Hepatic stellate cell (primary cell): ENCODE data around the gene CLEC2A.

Experiments
- DNase-seq: peaks from one replicate; pipeline ENCODE4 v3.0.0; 2011; ENCODE audit warnings: low spot score

CLEC2A gene

GRCh38 chr12:9933958-9934357 lies 1.8 kb upstream of the CLEC2A start:
- no peak for DNase-seq

- DNase-seq, result no peak
These were observed 925 bp downstream of the CLEC2A start for GRCh38 chr12:9931245-9931644.

- DNase-seq, result no peak
These were observed 3.6 kb downstream of the CLEC2A start for GRCh38 chr12:9928607-9929006.

- no peak for DNase-seq
These were observed 5.3 kb downstream of the CLEC2A start for GRCh38 chr12:9926876-9927275.

GRCh38 chr12:9925705-9926393 lies 6.3 kb downstream of the CLEC2A start:
- DNase-seq, result no peak

- DNase-seq, result no peak
These were observed 9.7 kb downstream of the CLEC2A start for GRCh38 chr12:9922429-9922828.

GRCh38 chr12:9920451-9920850 lies 11.7 kb downstream of the CLEC2A start:
- DNase-seq, result no peak

GRCh38 chr12:9919443-9919842 lies 12.7 kb downstream of the CLEC2A start:
- DNase-seq, result no peak

DNA sequence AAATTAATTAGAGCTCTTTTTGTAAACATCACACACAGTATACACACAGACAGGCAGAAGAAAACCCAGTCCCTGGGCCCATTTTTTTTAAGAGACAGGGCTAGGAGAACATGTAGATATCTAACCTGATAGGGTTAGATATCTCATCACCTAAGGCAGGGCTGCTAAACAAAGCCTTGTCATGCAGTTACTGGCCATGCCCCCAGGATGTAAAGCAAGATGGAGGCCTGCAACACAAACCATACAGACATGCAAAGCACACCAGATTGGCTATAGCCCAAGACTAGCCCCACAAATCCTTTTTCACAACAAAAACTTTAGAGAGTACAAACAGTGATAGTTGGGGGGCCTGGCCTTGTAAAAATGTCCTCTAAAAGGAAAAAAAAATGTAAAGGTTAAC lies 20.5 kb downstream of the CLEC2A start:
- DNase-seq, result no peak

GRCh38 chr12:9910716-9911421 lies 21.3 kb downstream of the CLEC2A start:
- DNase-seq, result no peak

- DNase-seq, result no peak
These were observed 22.4 kb downstream of the CLEC2A start for GRCh38 chr12:9909724-9910123.

- no peak for DNase-seq
These were observed 23.8 kb downstream of the CLEC2A start for GRCh38 chr12:9908350-9908749.

DNA sequence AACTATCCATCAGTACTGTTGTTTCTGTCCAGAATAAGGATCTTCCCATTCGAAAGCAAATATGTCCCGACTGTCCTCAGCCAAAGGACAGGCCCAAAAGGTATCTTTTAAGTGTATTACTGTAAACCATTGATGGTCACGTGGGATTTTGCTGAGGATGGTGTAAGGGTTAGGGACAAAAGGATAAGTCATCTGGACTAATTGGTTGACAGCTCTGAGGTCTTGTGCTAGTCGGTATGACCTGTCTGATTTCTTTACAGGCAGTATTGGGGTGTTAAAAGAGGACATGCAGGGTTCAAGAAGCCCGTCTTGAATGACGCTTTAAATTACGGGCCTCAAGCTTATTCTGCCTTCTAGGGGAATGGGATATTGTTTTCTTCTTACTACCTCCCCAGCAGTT lies 24.4 kb downstream of the CLEC2A start:
- DNase-seq, result no peak

DNA sequence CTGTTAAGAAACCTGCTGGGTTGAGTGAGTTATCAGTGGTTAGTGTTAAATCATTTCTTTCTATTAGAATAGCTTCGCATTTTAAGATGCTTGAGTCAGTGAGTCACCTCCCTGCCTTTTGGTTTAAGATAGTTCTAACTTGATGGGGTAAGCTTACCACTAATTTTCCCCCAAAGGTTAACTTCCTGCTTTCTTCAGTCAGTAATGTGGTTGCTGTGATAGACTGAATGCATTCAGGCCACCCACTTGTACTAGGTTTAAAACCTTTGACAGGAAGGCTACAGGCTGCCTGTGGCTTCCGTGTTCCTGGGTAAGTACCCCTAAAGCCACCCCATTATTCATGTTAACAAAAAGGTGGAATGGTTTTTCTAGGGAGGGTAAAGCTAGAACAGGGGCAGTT lies 25.3 kb downstream of the CLEC2A start:
- no peak for DNase-seq

GRCh38 chr12:9902539-9903228 lies 29.5 kb downstream of the CLEC2A start:
- DNase-seq, result no peak

DNA sequence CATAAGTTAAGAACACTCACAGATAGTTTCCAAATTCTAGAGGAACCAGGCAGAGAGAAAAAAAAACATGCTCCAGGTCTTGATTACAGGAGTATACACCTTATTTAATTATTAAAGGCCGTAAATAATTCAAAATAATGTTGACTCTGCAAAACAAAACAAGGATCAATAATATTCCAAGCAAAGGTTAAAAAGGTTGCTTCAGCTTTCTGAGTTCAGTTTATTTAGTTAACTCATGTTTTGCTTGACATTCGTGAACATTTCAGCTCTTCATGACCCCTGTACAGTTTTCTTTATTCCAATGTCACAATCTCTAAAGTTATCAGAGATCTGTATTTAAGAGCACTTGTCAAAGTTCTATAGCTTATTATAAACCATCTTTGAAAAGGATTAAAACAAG lies 31.2 kb downstream of the CLEC2A start:
- DNase-seq, result no peak

DNA sequence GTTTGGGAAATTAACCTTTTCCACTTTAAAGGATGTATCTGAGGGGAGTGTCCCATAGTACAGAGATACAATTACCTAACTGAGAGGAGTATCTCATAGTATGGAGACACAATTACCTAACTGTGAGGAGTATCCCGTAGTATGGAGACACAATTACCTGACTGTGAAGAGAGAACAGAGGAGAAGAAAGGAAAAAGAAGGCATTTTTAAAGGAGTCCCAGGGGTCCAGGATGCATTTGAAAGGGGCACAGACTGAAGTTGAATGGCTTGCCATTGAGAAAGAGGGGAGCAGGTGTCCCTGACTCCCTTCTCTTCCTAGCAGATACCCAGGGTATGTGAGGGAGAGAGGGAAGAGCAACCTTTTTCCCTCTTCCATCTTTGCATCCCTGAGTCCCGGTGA lies 33.0 kb downstream of the CLEC2A start:
- DNase-seq, result no peak

DNA sequence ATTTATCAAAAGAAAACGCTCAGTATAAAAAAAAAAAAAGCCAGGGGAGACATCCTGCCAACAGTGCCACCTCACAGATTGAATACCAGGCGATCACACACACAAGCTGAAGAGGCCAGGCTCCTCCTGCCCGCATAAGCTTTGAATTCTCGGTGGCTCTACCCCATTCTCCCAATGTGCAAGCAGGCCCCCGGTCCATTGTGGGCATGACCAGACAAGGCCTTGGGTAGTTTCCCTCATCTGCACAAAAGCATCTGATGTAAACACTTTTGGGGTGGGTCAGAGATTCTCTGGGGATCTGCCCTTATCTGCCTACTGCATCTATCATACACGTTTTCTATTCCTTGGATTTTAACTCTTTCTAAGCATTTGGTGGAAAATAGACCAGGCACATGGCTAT lies 34.6 kb downstream of the CLEC2A start:
- DNase-seq, result no peak

DNA sequence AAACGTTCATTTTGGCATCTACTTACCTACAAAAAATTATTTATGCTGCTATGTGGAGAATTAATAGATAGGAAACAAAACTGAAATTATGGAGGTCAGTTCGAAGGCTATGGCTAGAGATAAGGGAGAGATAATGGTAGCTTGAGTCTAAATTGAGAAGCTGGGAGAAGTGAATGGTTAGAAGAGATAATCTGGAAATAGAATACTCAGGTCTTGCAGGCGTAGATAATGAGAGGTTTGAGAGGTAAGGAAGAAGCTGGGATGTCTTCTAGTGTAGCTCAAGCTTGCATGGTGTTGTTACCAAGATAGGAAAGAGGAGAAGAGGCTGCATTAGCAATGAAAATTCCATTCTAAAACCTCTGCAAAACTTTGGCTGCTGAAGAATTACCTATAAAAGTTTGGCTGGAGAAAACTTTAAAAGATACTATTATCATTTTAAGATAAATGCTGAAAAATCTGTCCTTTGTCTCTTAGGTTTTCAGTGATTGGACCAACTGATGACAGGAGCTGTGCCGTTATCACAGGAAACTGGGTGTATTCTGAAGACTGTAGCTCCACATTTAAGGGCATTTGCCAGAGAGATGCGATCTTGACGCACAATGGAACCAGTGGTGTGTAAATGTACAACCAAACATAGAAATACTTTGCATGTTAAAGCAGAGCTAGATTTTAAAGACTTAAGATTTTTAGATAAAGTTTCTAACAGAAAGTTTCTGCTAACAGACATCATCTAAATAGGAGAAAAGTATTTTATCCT lies 36.8 kb downstream of the CLEC2A start:
- no peak for DNase-seq

- no peak for DNase-seq
These were observed 43.4 kb downstream of the CLEC2A start for GRCh38 chr12:9888665-9889273.

DNA sequence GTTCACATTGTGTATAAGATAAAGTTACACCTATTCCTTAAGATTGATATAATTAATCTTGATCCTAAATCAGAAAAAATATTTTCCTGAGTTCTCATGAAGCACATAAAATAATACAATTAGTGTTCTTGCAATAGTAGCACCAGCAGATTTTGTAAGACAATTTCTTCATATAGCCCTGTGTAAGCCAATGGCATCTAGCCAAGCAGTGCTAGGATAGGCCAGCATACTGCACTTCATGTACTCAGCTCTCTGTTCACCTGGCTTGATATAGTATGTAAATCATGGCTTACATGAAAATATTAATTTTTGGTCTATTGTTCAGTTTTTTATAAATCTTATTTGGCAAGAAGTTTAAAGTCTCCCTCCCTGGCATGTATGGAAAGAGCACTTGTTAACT lies 49.0 kb downstream of the CLEC2A start:
- no peak for DNase-seq

- DNase-seq, result no peak
These were observed 50.2 kb downstream of the CLEC2A start for GRCh38 chr12:9881988-9882387.
